Stomach (tissue), 4 donors: Measurements from ENCODE around the gene COL4A4.

ENCODE experiments used
- CTCF ChIP-seq, 7 experiments: fragments of 450-650 bp in 4 of 7; fragments of 200-600 bp in 3 of 7; sonication (generic) in 3 of 7; IDR thresholded peaks; one replicate each; pipeline ENCODE4 v1.5.1; 2016 to 2019; ENCODE audit warnings: antibody characterized with exemption in 7 of 7, control low read depth in 2 of 7, mild to moderate bottlenecking in 1 of 7
- EP300 ChIP-seq: sonication (generic); formaldehyde crosslinking; IDR thresholded peaks from one replicate; pipeline ENCODE4 v1.6.1; 2017; ENCODE audit warnings: antibody characterized with exemption
- POLR2A ChIP-seq, 4 donors: fragments of 450-650 bp; IDR thresholded peaks; one replicate each; pipeline ENCODE4 v1.6.1; 2016; ENCODE audit warnings: antibody characterized with exemption in 4 of 4, control low read depth in 2 of 4, mild to moderate bottlenecking in 1 of 4, moderate library complexity in 1 of 4
- POLR2AphosphoS5 ChIP-seq, 3 donors: sonication (generic); formaldehyde crosslinking; IDR thresholded peaks; one replicate each; pipeline ENCODE4 v1.6.1; 2016; ENCODE audit warnings: antibody characterized with exemption in 3 of 3

GRCh38 chr2:227152093-227152766, 11.8 kb downstream of the COL4A4 start:
- TF ChIP-seq CTCF (IDR thresholded peaks at IDR 0.05) (no peak), POLR2A (IDR thresholded peaks at IDR 0.05) (no peak), EP300 (no peak), POLR2AphosphoS5 (IDR thresholded peaks at IDR 0.05) (no peak)
